Iris pigment epithelial cell (primary cell): ENCODE results near the gene CCT8.
"Not testable (repeated sequence)": the region's sequence is repeated elsewhere in the genome, so short reads cannot be mapped to it uniquely, and the experiment has no call there.

Source experiments
- DNase-seq: peaks from one replicate; pipeline ENCODE4 v3.0.0-alpha.2; 2011; ENCODE audit warnings: low read depth

The CCT8 gene

GRCh38 chr21:29077651-29078090 lies 4.2 kb upstream of the CCT8 start:
- peak; percentile 54 for DNase-seq

GRCh38 chr21:29076731-29077640 lies 3.5 kb upstream of the CCT8 start:
- DNase-seq = not testable (repeated sequence)

DNA sequence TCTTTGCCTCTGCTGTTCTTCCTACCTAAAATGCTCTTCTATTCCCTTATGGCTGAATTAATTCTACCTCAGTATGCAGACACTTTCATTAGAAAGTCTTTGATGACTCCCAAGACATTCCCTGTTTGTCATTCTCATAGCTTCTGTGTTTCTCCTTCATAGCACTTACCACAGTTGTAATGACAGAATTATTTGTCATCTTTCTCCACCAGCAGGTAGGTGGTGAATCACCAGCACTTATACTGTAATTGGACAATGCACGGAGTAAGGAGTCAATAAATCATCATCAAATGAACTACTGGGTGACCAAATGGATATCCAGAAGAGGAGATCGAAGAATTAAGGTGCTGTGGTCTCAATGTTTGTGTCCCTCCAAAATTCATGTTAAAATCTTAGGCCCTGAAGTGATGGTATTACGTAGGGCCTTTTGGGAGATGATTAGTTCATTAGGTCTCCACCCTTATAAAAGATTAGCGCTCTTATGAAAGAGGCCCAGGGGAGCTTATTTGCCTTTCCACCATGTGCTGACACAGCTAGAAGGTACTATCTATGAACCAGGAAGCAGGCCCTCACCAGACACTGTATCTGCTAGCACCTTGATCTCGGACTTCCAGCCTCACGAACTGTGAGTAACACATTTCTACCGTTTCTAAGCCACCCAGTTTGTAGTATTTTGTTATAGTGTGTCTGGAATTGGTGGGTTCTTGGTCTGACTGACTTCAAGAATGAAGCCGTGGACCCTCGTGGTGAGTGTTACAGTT lies 2.4 kb upstream of the CCT8 start:
- DNase-seq = no peak

GRCh38 chr21:29074783-29075182 lies 1.3 kb upstream of the CCT8 start:
- no peak for DNase-seq

DNA sequence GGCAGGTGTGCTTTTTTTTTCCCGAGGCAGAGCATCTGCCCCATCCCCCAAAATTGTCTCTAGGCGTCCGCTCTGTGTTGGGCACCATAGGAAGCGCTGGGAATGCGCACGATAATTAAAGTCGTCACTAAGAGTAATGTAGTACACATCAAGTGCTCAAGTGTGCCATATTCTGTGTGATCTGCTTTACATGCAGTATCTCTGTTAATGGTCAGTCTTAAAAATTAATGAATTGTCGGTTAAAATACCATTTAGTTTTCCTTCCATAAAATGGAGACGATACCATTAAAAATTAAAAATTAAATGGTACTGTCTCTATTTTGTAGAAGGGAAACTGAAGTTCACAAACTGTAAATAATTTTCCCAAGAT lies 544 bp upstream of the CCT8 start:
- DNase-seq = no peak

GRCh38 chr21:29072873-29073221 lies 601 bp downstream of the CCT8 start:
- peak; percentile 58 for DNase-seq

GRCh38 chr21:29064850-29065481 lies 8.5 kb downstream of the CCT8 start:
- DNase-seq = no peak

- DNase-seq = peak; percentile 45
Observed at GRCh38 chr21:29056538-29057050, 16.9 kb downstream of the CCT8 start.

- DNase-seq = peak; percentile 23
Observed at GRCh38 chr21:29056005-29056404, 17.4 kb downstream of the CCT8 start.

- no peak for DNase-seq
Observed at GRCh38 chr21:29055080-29055479, 18.4 kb downstream of the CCT8 start.

DNA sequence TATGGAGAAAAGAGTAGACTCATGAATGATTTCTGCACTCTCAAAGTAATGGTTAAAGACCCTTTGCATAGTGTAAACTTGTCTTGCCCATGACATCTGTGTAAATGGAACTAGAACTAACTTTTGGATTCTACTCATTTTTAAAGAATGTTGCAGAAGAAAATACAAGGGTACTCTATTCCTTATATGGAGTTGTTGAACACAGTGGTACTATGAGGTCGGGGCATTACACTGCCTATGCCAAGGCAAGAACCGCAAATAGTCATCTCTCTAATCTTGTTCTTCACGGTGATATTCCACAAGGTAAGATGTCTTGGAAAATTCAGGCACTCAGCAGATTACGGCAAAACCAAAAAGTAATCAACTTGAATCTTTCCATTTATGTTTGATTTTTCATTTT lies 19.8 kb downstream of the CCT8 start:
- no peak for DNase-seq

DNA sequence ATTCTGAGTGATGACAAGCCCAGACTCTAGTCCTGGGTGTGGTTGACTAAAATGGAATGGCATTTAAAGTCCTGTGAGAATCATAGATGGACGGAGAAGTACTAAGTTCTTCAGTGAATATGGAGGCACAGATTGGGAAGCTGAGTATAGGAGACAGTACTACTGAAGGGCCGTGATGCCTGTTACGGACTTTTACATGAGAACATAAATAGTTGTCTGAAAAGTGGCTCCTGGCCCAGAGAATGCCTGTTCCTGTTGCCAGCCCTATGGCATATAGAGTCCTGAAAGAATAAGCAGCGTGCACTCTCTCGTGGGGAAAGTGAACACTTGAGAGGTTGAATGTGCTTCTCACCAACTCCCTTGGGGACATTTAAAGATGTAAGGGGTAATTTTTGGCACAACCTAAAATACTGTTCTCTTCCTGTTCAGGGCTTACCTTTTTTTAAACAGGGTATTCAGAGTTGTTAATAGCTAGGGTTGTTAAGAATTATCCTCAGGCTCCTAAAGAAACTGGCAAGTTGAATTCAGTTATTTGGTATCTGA lies 20.4 kb downstream of the CCT8 start:
- DNase-seq = no peak

GRCh38 chr21:29052224-29052623 lies 21.2 kb downstream of the CCT8 start:
- DNase-seq = no peak

- no peak for DNase-seq
Observed at GRCh38 chr21:29034678-29035077, 38.8 kb downstream of the CCT8 start.

DNA sequence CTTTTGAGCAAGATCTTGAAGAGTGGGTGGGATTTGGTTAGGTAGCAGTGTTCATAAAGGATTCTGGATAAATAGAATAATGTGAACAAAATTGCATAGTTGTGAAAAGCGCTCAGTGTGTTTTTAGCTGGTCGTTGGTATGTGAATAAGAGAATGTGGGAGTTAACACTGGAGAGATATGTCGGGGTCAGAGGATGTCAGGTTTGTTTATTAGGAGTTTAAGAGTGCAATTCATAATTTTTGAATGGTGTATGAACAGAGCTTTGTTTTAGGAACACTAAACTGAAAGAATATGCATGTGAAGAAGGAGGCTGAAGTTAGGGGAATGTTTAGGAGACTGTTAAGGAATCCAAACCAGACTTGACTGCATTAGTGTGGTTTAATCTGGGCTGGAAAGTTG lies 39.6 kb downstream of the CCT8 start:
- DNase-seq = no peak

- no peak for DNase-seq
Observed at GRCh38 chr21:29033301-29033700, 40.1 kb downstream of the CCT8 start.

GRCh38 chr21:29030909-29031308 lies 42.5 kb downstream of the CCT8 start:
- DNase-seq = no peak

DNA sequence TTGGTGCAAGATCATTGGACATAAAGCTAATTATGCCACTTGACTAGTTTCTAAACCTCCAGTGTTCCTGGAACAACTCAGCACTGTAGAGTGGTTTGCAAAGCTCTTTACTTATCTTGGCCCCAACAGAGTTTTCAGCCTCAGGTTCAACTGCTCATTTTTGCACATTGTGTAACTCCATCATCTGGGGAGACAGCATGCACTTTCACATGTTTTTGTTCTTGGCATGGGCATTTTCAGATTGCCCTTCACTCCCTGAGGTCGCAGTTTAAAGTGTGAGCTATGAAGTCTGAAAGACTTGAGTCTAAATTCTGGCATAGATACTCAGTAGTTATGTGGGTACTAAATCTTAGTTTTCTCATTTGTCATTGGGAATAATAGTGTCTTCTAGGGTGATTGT lies 43.9 kb downstream of the CCT8 start:
- no peak for DNase-seq

GRCh38 chr21:29025328-29025713 lies 48.1 kb downstream of the CCT8 start:
- peak; percentile 59 for DNase-seq

DNA sequence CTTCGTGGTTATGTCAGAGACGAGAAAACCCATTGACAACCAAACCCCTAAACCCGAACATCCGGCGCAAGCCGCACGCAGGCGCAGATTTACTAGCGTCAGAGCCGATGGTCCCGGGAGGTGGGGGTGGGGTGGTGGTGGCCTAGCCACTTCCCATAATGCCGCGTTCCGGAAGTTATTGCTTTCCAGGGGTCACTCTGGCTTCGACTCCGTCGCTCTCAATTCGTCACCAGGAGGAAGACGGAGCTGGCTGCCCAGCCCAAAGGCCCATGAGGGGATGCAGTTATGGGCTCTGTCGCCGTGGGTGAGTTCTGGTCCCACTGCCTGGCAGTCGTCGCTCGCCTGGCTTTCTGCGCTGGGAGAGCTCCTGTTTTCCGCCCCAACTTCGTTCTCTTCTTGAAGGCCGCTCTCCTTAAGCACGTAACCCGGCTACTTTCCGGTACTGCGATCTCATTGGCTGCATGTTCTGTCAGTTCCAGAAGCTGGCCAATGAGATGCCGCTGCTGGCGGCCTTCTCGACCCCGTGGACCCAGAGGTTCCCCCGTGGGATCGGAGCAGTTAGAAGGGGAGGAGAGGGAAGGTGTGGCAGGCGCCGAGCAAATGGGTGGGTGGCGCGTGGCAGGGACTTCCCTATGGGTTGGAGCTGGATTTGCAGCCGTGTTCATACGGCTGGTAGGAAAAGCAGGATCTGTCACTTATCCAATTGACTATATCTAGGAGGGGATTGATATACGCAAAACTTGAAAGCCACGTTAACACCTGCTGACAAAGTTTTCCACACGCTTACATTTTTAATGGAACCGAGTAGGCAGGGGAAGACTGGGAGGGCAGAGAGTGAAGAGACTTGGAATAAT lies 48.7 kb downstream of the CCT8 start, which contains the start of gene USP16:
TSS of gene USP16 (plus strand) at position 195 of the 854 bp plus-strand sequence. CDS start 3,246 bp downstream, outside the sequence.
- peak; percentile 100 for DNase-seq

GRCh38 chr21:29022166-29022565 lies 51.3 kb downstream of the CCT8 start:
- no peak for DNase-seq
